CMK (cell line): ENCODE data around the gene PIAS4.

Source experiments
- DNase-seq: peaks from one replicate; pipeline ENCODE4 v3.0.0-alpha.2; 2010; ENCODE audit warnings: low read depth

The PIAS4 gene

GRCh38 chr19:3977242-3978143, 30.0 kb upstream of the PIAS4 start:
- DNase-seq: peak; percentile 52

GRCh38 chr19:3978145-3978544, 29.4 kb upstream of the PIAS4 start:
- DNase-seq: no peak

GRCh38 chr19:3979289-3979673, 28.3 kb upstream of the PIAS4 start:
- no peak for DNase-seq

- DNase-seq: no peak
Observed at GRCh38 chr19:3979674-3980352, 27.7 kb upstream of the PIAS4 start.

- no peak for DNase-seq
Observed at GRCh38 chr19:3980353-3981251, 26.9 kb upstream of the PIAS4 start.

- no peak for DNase-seq
Observed at GRCh38 chr19:3981373-3981735, 26.2 kb upstream of the PIAS4 start.

- DNase-seq: no peak
Observed at GRCh38 chr19:3981736-3982681, 25.5 kb upstream of the PIAS4 start.

GRCh38 chr19:3982701-3983541, 24.6 kb upstream of the PIAS4 start:
- DNase-seq: no peak

- DNase-seq: no peak
Observed at GRCh38 chr19:3983542-3983914, 24.0 kb upstream of the PIAS4 start.

- no peak for DNase-seq
Observed at GRCh38 chr19:3983936-3984583, 23.5 kb upstream of the PIAS4 start.

- DNase-seq: peak; percentile 41
Observed at GRCh38 chr19:3984584-3984907, 23.0 kb upstream of the PIAS4 start.

- peak; percentile 90 for DNase-seq
Observed at GRCh38 chr19:3984908-3985642, 22.5 kb upstream of the PIAS4 start, which contains the start of gene EEF2. TSS of gene EEF2 (minus strand) at chr19:3985463. CDS start at chr19:3985380, 83 bp downstream.

- no peak for DNase-seq
Observed at GRCh38 chr19:3985643-3986259, 21.8 kb upstream of the PIAS4 start.

GRCh38 chr19:3986260-3987041, 21.1 kb upstream of the PIAS4 start:
- no peak for DNase-seq

- peak; percentile 63 for DNase-seq
Observed at GRCh38 chr19:3987619-3988371, 19.7 kb upstream of the PIAS4 start.

GRCh38 chr19:3990815-3991117, 16.8 kb upstream of the PIAS4 start:
- no peak for DNase-seq

- DNase-seq: no peak
Observed at GRCh38 chr19:3995607-3996006, 11.9 kb upstream of the PIAS4 start.
